Ovary (tissue), 3 donors: ENCODE data around the gene POGLUT2.

Experiments used
- CTCF ChIP-seq, 3 donors: fragments of 450-650 bp in 2 of 3; fragments of 200-600 bp in 1 of 3; IDR thresholded peaks; one replicate each; pipeline versions ENCODE4 v1.5.1 to v1.8.0; 2016 to 2022; ENCODE audit warnings: antibody characterized with exemption in 3 of 3, mild to moderate bottlenecking in 1 of 3
- EP300 ChIP-seq: sonication (generic); formaldehyde crosslinking; IDR thresholded peaks from one replicate; pipeline ENCODE4 v1.6.1; 2017; ENCODE audit warnings: antibody characterized with exemption
- POLR2A ChIP-seq: fragments of 450-650 bp; IDR thresholded peaks from one replicate; pipeline ENCODE4 v1.6.1; 2017; ENCODE audit warnings: antibody characterized with exemption, mild to moderate bottlenecking, moderate library complexity
- donor health status: DM: no; HTN: no; CAD: no.

- TF ChIP-seq CTCF (IDR thresholded peaks at IDR 0.05) (no peak), POLR2A (no peak), EP300 (no peak)
Measured at GRCh38 chr13:102814793-102815192, 16.0 kb upstream of the POGLUT2 start.
